Neutrophil (primary cell): ENCODE data around the gene OR1F1.

Source experiments
- H3K27ac ChIP-seq: fragments of 200-600 bp; sonication (generic); 2 replicates; pipeline ENCODE4 v1.5.1; 2016; ENCODE audit warnings: mild to moderate bottlenecking, moderate library complexity
- H3K27me3 ChIP-seq: fragments of 200-600 bp; sonication (generic); 2 replicates; pipeline ENCODE4 v1.6.0; 2016; ENCODE audit warnings: mild to moderate bottlenecking
- H3K36me3 ChIP-seq: fragments of 200-600 bp; sonication (generic); 2 replicates; pipeline ENCODE4 v1.5.1; 2017
- H3K4me1 ChIP-seq, 2 experiments: fragments of 200-600 bp in 1 of 2; sonication (generic) in 1 of 2; 1 replicate in 1 of 2; 2 replicates in 1 of 2; pipeline versions ENCODE4 v1.5.1 to v1.6.1; 2013 to 2016; ENCODE audit warnings: low read depth in 1 of 2, low read length in 1 of 2, mild to moderate bottlenecking in 1 of 2, moderate library complexity in 1 of 2; ENCODE audit not compliant: control insufficient read depth in 1 of 2, insufficient read depth in 1 of 2
- H3K4me3 ChIP-seq, 2 experiments: fragments of 200-600 bp in 1 of 2; sonication (generic) in 1 of 2; 1 replicate in 1 of 2; 2 replicates in 1 of 2; pipeline ENCODE4 v1.5.1; 2013 to 2016; ENCODE audit warnings: low read depth in 1 of 2, low read length in 1 of 2, mild to moderate bottlenecking in 1 of 2, moderate library complexity in 1 of 2
- H3K9me3 ChIP-seq: fragments of 200-600 bp; sonication (generic); 2 replicates; pipeline ENCODE4 v1.5.1; 2016
- CTCF ChIP-seq: fragments of 200-600 bp; sonication (generic); IDR thresholded peaks from 2 replicates; pipeline ENCODE4 v1.5.1; 2016; ENCODE audit warnings: antibody characterized with exemption

The OR1F1 gene

GRCh38 chr16:3141781-3142311, 46.2 kb upstream of the OR1F1 start:
- Histone ChIP-seq H3K4me3 (no peak overlapping the region), H3K27ac (no peak overlapping the region), H3K4me1 (no peaks in the 10 kb centered on the region), H3K36me3 (peaks cover 64% of the 10 kb centered on the region), H3K9me3 (no peaks in the 10 kb centered on the region), H3K27me3 (no peaks in the 10 kb centered on the region)
- TF ChIP-seq CTCF, result no peak

GRCh38 chr16:3142327-3142726, 45.7 kb upstream of the OR1F1 start:
- Histone ChIP-seq H3K36me3 (peaks cover 59% of the 10 kb centered on the region), H3K4me1 (no peaks in the 10 kb centered on the region), H3K27ac (no peak overlapping the region), H3K27me3 (no peaks in the 10 kb centered on the region), H3K4me3 (no peak overlapping the region), H3K9me3 (no peaks in the 10 kb centered on the region)
- no peak for TF ChIP-seq CTCF

GRCh38 chr16:3142770-3143169, 45.2 kb upstream of the OR1F1 start:
- H3K27me3 ChIP-seq, result peaks cover 3% of the 10 kb centered on the region
- no peak overlapping the region for H3K27ac ChIP-seq
- H3K9me3 ChIP-seq, result no peaks in the 10 kb centered on the region
- no peaks in the 10 kb centered on the region for H3K4me1 ChIP-seq
- TF ChIP-seq CTCF, result no peak
- peaks cover 55% of the 10 kb centered on the region for H3K36me3 ChIP-seq
- no peak overlapping the region for H3K4me3 ChIP-seq

- Histone ChIP-seq H3K36me3 (peaks cover 51% of the 10 kb centered on the region), H3K4me3 (no peak overlapping the region), H3K27ac (no peak overlapping the region), H3K4me1 (no peaks in the 10 kb centered on the region), H3K27me3 (peaks cover 7% of the 10 kb centered on the region), H3K9me3 (no peaks in the 10 kb centered on the region)
- TF ChIP-seq CTCF, result no peak
Measured at GRCh38 chr16:3143189-3143588, 44.8 kb upstream of the OR1F1 start.

- Histone ChIP-seq H3K9me3 (no peaks in the 10 kb centered on the region), H3K4me1 (no peaks in the 10 kb centered on the region), H3K27ac (no peak overlapping the region), H3K27me3 (peaks cover 13% of the 10 kb centered on the region), H3K36me3 (peaks cover 45% of the 10 kb centered on the region), H3K4me3 (no peak overlapping the region)
- TF ChIP-seq CTCF, result no peak
Measured at GRCh38 chr16:3143598-3144320, 44.2 kb upstream of the OR1F1 start.
